Measurements from ENCODE around the gene MRTFA.

MRTFA gene

GRCh38 chr22:40637183-40638150, 948 bp upstream of the MRTFA start:
- in situ Hi-C loops (cut with HindIII; ENCODE audit: low sequenced_read_pairs), result no loop called here
- TF ChIP-seq CTCF (IDR thresholded peaks at IDR 0.05; ENCODE audit: low read depth, low read length), result no peak
- no peak for DNase-seq (ENCODE audit: low read depth, low spot score)
- peak overlapping the region; percentile 60 for H3K4me3 ChIP-seq (ENCODE audit: low read depth, low read length)

DNA sequence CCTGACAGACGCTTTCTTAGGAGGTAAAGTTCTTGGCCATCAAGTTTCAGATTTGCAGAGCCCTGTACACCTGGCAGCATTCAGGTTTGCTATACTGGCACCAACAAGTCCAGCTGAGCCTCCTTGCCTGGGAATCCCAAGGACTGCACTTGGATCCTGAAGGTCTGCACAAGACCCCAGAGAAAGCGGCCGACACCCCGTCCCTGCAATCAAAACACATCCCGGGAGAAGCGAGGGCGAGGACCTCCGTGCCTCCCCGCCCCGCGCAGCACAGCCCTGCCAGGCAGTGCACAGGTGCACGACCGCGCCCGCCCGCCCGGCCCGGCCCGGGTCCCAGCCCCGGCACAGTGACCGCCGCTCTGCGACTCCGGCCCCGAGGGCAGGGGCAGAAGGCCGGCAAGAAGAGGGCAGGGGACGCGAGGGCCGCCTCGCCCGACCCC, 559 bp downstream of the MRTFA start:
- in situ Hi-C loops (cut with HindIII; ENCODE audit: low sequenced_read_pairs), result no loop called here
- no peak for DNase-seq (ENCODE audit: low read depth, low spot score)
- TF ChIP-seq CTCF (IDR thresholded peaks at IDR 0.05; ENCODE audit: low read depth, low read length), result no peak
- peak overlapping the region; percentile 92 for H3K4me3 ChIP-seq (ENCODE audit: low read depth, low read length)

- in situ Hi-C loops (cut with HindIII; ENCODE audit: low sequenced_read_pairs), result no loop called here
- TF ChIP-seq CTCF (IDR thresholded peaks at IDR 0.05; ENCODE audit: low read depth, low read length), result no peak
- DNase-seq (ENCODE audit: low read depth, low spot score), result peak; percentile 51
- H3K4me3 ChIP-seq (ENCODE audit: low read depth, low read length), result peak overlapping the region; percentile 92
Observed at GRCh38 chr22:40635043-40635939, 1.2 kb downstream of the MRTFA start.

DNA sequence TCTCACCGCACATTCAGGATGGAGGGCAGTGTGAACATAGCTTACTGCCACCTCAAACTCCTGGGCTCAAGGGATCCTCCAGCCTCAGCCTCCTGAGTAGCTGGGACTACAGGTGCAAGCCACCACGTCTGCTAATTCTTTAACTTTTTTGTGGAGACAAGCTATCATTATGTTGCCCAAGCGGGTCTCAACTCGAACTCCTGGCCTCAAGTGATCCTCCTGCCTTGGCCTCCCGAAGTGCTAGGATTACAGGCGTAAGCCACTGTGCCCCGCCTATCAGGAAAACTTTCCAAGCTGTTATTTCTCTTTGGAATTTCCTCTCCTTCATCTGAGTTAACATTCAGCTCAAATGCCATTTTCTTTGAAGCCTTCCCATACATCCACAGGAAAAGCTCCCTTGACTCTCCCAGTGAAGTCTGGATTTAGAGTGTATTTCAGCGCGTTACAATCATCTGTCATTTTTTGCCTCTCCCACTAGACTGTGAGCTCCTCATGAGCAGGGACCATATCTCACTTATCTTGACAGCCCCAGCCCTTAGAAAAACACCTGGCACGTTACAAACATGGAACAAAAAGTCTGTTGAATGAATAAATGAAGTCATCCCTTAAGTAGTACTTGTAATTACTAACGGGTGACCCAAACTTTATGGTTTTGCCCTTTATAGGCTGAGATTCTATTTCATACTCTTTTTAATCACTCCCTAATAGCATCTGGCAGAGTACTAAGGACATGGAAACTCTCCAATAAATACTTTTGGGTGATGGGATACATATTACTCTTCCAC, 2.2 kb downstream of the MRTFA start:
- peak overlapping the region; percentile 92 for H3K4me3 ChIP-seq (ENCODE audit: low read depth, low read length)
- in situ Hi-C loops (cut with HindIII; ENCODE audit: low sequenced_read_pairs), result no loop called here
- no peak for DNase-seq (ENCODE audit: low read depth, low spot score)
- TF ChIP-seq CTCF (IDR thresholded peaks at IDR 0.05; ENCODE audit: low read depth, low read length), result no peak

DNA sequence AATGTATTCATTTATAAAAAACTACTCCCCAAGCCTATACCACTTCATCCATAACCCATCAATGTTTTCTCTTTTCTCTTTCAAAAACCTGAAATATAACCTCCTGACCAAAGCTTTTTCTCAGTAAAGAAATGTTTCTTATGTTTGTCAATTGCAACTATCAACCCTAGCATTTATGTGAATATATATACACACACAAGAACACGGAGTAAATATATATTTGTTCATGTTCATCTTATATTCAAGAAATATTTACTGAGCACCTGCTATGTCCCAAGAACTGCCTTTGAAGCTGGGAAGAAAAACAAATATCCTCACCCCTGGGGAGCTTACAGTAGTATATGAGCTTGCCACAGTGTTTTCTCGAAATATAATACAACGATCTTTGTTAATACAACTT, 3.5 kb downstream of the MRTFA start:
- TF ChIP-seq CTCF (IDR thresholded peaks at IDR 0.05; ENCODE audit: low read depth, low read length), result no peak
- no peak overlapping the region for H3K4me3 ChIP-seq (ENCODE audit: low read depth, low read length)
- in situ Hi-C loops (cut with HindIII; ENCODE audit: low sequenced_read_pairs), result no loop called here
- DNase-seq (ENCODE audit: low read depth, low spot score), result no peak

GRCh38 chr22:40631925-40632324, 4.6 kb downstream of the MRTFA start:
- no peak overlapping the region for H3K4me3 ChIP-seq (ENCODE audit: low read depth, low read length)
- no peak for TF ChIP-seq CTCF (IDR thresholded peaks at IDR 0.05; ENCODE audit: low read depth, low read length)
- no peak for DNase-seq (ENCODE audit: low read depth, low spot score)
- in situ Hi-C loops (cut with HindIII; ENCODE audit: low sequenced_read_pairs), result no loop called here

All from astrocyte of the spinal cord (primary cell).